HG02943 (cell line): ENCODE results near the gene CDK6.
A peak's percentile ranks its signal among the peaks of the same experiment; 100 is the strongest.

Source experiments
- ATAC-seq: cut with Tn5 transposase; IDR thresholded peaks from one replicate; pipeline ENCODE4 v1.9.1; 2021; ENCODE audit warnings: mild to moderate bottlenecking, low read depth, moderate library complexity; ENCODE audit not compliant: unreplicated experiment

CDK6 gene

GRCh38 chr7:92694211-92694610, 142.2 kb downstream of the CDK6 start:
- ATAC-seq, result no peak

- no peak for ATAC-seq
Observed at GRCh38 chr7:92693519-92693918, 142.9 kb downstream of the CDK6 start.

- ATAC-seq, result no peak
Observed at GRCh38 chr7:92691578-92691977, 144.8 kb downstream of the CDK6 start.

GRCh38 chr7:92685136-92686042, 151.0 kb downstream of the CDK6 start:
- ATAC-seq, result no peak

GRCh38 chr7:92684274-92684673, 152.1 kb downstream of the CDK6 start:
- no peak for ATAC-seq

GRCh38 chr7:92682903-92683539, 153.4 kb downstream of the CDK6 start:
- ATAC-seq, result no peak

GRCh38 chr7:92682330-92682729, 154.0 kb downstream of the CDK6 start:
- ATAC-seq, result no peak

GRCh38 chr7:92681633-92682032, 154.7 kb downstream of the CDK6 start:
- ATAC-seq, result no peak

- no peak for ATAC-seq
Observed at GRCh38 chr7:92680442-92680841, 155.9 kb downstream of the CDK6 start.

- ATAC-seq, result no peak
Observed at GRCh38 chr7:92678291-92678920, 158.0 kb downstream of the CDK6 start.

GRCh38 chr7:92674379-92674778, 162.0 kb downstream of the CDK6 start:
- ATAC-seq, result peak; percentile 65

- no peak for ATAC-seq
Observed at GRCh38 chr7:92671505-92672169, 164.7 kb downstream of the CDK6 start.

GRCh38 chr7:92670204-92670851, 166.0 kb downstream of the CDK6 start:
- ATAC-seq, result no peak

- ATAC-seq, result no peak
Observed at GRCh38 chr7:92669616-92670165, 166.7 kb downstream of the CDK6 start.

GRCh38 chr7:92668564-92668963, 167.8 kb downstream of the CDK6 start:
- ATAC-seq, result no peak

- no peak for ATAC-seq
Observed at GRCh38 chr7:92667816-92668535, 168.4 kb downstream of the CDK6 start.

- ATAC-seq, result no peak
Observed at GRCh38 chr7:92665926-92666325, 170.4 kb downstream of the CDK6 start.

GRCh38 chr7:92661651-92662050, 174.7 kb downstream of the CDK6 start:
- no peak for ATAC-seq

- no peak for ATAC-seq
Observed at GRCh38 chr7:92658671-92659070, 177.7 kb downstream of the CDK6 start.
